HepG2 (cell line): Measurements from ENCODE around the gene SLC48A1. TPM values are rescaled to one million over a fixed set of nuclear protein-coding genes. Genes with fewer than 3 reads are reported as not detected.
A peak's percentile ranks its signal among the peaks of the same experiment; 100 is the strongest.

Experiments used
- ATAC-seq: fragments of 200-7000 bp; cut with Tn5 transposase; 3 replicates; pipeline ENCODE4 v1.9.1; 2020; ENCODE audit warnings: mild to moderate bottlenecking, moderate library complexity
- BruUV-seq: library from RNA; stranded (reverse); fragments of 400-500 nt; replicated peaks from 2 replicates; lab custom pipeline; 2021; lab: Mats Ljungman, UMichigan
- CTCF ChIA-PET: fragments of 300-600 bp; formaldehyde crosslinking; extraction: SDS; loops from one replicate; lab custom pipeline; 2021; ENCODE audit warnings: low total read pairs, inconsistent platforms, low intra/inter-chr PET ratio; lab: Yijun Ruan, JAX
- POLR2A ChIA-PET: fragments of 350-600 bp; sonication (Branson Sonifier 250); formaldehyde crosslinking; loops from one replicate; lab custom pipeline; 2020; ENCODE audit warnings: antibody characterized with exemption, inconsistent platforms; lab: Yijun Ruan, JAX
- DNase-seq: peaks from one replicate; pipeline ENCODE4 v3.0.0-alpha.2; 2015; ENCODE audit warnings: low spot score
- FAIRE-seq: peaks from 3 replicates; lab custom pipeline; 2011; peaks lifted over from hg19 to GRCh38; lab: Jason Lieb, UNC
- H2AFZ ChIP-seq: one replicate; pipeline ENCODE4 v1.6.1; 2011; ENCODE audit warnings: low read length, inconsistent platforms
- H3K27ac ChIP-seq: fragments of 300-600 bp; 3 replicates; pipeline ENCODE4 v1.8.0; 2011; ENCODE audit warnings: mixed run types, mild to moderate bottlenecking, mixed read lengths, low read length, inconsistent platforms; ENCODE audit not compliant: insufficient read depth; ENCODE audit errors: extremely low read length
- H3K27me3 ChIP-seq, 2 experiments: fragments of 200-600 bp in 1 of 2; 2 replicates in 1 of 2; 3 replicates in 1 of 2; pipeline versions ENCODE4 v1.6.0 to v1.8.0; 2011; ENCODE audit warnings: low read length in 2 of 2, mild to moderate bottlenecking in 2 of 2, moderate library complexity in 2 of 2, inconsistent platforms in 1 of 2; ENCODE audit not compliant: insufficient read depth in 2 of 2, control insufficient read depth in 1 of 2
- H3K36me3 ChIP-seq, 2 experiments: fragments of 200-600 bp in 1 of 2; replicated peaks in 1 of 2; 2 replicates in 1 of 2; 3 replicates in 1 of 2; pipeline versions ENCODE4 v1.5.1 to v1.8.0; 2011; ENCODE audit warnings: low read length in 2 of 2, inconsistent platforms in 1 of 2; ENCODE audit not compliant: insufficient read depth in 2 of 2, control insufficient read depth in 1 of 2
- H3K4me1 ChIP-seq: 2 replicates; pipeline ENCODE4 v1.5.1; 2012; ENCODE audit warnings: low read length, inconsistent platforms; ENCODE audit not compliant: insufficient read depth
- H3K4me2 ChIP-seq: 2 replicates; pipeline ENCODE4 v1.6.0; 2011; ENCODE audit warnings: low read depth, low read length, inconsistent platforms
- H3K4me3 ChIP-seq, 3 experiments: fragments of 200-600 bp in 1 of 3; sonication (generic), shearing (Covaris generic) in 1 of 3; replicated peaks in 1 of 3; 2 replicates each; pipeline ENCODE4 v1.5.1; 2011 to 2016; ENCODE audit warnings: low read length in 3 of 3, inconsistent platforms in 2 of 3, low read depth in 2 of 3, mild to moderate bottlenecking in 2 of 3, control low read depth in 1 of 3, mixed read lengths in 1 of 3; ENCODE audit not compliant: insufficient read depth in 1 of 3
- H3K79me2 ChIP-seq: one replicate; pipeline ENCODE4 v1.6.1; 2011; ENCODE audit warnings: low read length, inconsistent platforms; ENCODE audit not compliant: insufficient read depth
- H3K9ac ChIP-seq: 2 replicates; pipeline ENCODE4 v1.6.0; 2011; ENCODE audit warnings: mild to moderate bottlenecking, low read depth, low read length, inconsistent platforms; ENCODE audit not compliant: insufficient read depth
- H3K9me3 ChIP-seq: 2 replicates; pipeline ENCODE4 v1.5.1; 2012; ENCODE audit warnings: mild to moderate bottlenecking, low read length
- H4K20me1 ChIP-seq: 2 replicates; pipeline ENCODE4 v1.6.0; 2011; ENCODE audit warnings: inconsistent platforms, mild to moderate bottlenecking, low read length, moderate library complexity; ENCODE audit not compliant: insufficient read depth
- AHR ChIP-seq: IDR thresholded peaks from 2 replicates; pipeline ENCODE4 v1.6.1; 2018; ENCODE audit warnings: missing genetic modification reagents, missing compliant biosample characterization
- HDAC1 ChIP-seq: sonication (generic); formaldehyde crosslinking; IDR thresholded peaks from 2 replicates; pipeline ENCODE4 v1.5.1; 2020; ENCODE audit warnings: mild to moderate bottlenecking, missing genetic modification reagents
- HNRNPL ChIP-seq: fragments of 200-400 bp; formaldehyde crosslinking; IDR thresholded peaks from 2 replicates; pipeline ENCODE4 v1.6.1; 2017; ENCODE audit warnings: mild to moderate bottlenecking, low read depth, low read length
- KMT2A ChIP-seq: sonication (generic); formaldehyde crosslinking; IDR thresholded peaks from 2 replicates; pipeline ENCODE4 v1.4.0; 2020; ENCODE audit warnings: missing genetic modification reagents
- NFYB ChIP-seq: sonication (generic); formaldehyde crosslinking; IDR thresholded peaks from 2 replicates; pipeline ENCODE4 v1.4.0; 2020; ENCODE audit warnings: missing genetic modification reagents
- POLR2G ChIP-seq: fragments of 200-400 bp; formaldehyde crosslinking; IDR thresholded peaks from 2 replicates; pipeline ENCODE4 v1.6.1; 2018; ENCODE audit warnings: mild to moderate bottlenecking, low read depth, low read length, moderate library complexity
- RFX1 ChIP-seq: fragments of 450-650 bp; IDR thresholded peaks from 2 replicates; pipeline ENCODE4 v1.6.1; 2017
- SRSF1 ChIP-seq: fragments of 200-400 bp; formaldehyde crosslinking; optimal IDR thresholded peaks from 2 replicates; pipeline ENCODE3; 2017; ENCODE audit warnings: mild to moderate bottlenecking, low read depth, low read length, moderate library complexity
- SRSF9 ChIP-seq: fragments of 200-400 bp; formaldehyde crosslinking; IDR thresholded peaks from 2 replicates; pipeline ENCODE4 v1.6.1; 2018; ENCODE audit warnings: borderline replicate concordance, mild to moderate bottlenecking, low read depth, low read length; ENCODE audit not compliant: insufficient read depth, poor library complexity, severe bottlenecking
- ZBTB42 ChIP-seq: sonication (generic); formaldehyde crosslinking; IDR thresholded peaks from 2 replicates; pipeline ENCODE4 v1.5.0; 2020; ENCODE audit warnings: mild to moderate bottlenecking, missing genetic modification reagents
- ZFX ChIP-seq: sonication (generic); formaldehyde crosslinking; IDR thresholded peaks from 2 replicates; pipeline ENCODE4 v1.4.0; 2020; ENCODE audit warnings: mild to moderate bottlenecking, low read depth, missing genetic modification reagents, moderate library complexity
- ZNF274 ChIP-seq: sonication (generic); formaldehyde crosslinking; IDR thresholded peaks from 2 replicates; pipeline ENCODE4 v1.5.1; 2020; ENCODE audit warnings: mild to moderate bottlenecking, missing genetic modification reagents
- ZNF350 ChIP-seq: sonication (generic); formaldehyde crosslinking; IDR thresholded peaks from 2 replicates; pipeline ENCODE4 v1.4.0; 2020; ENCODE audit warnings: mild to moderate bottlenecking, low read depth, missing genetic modification reagents, borderline replicate concordance
- ZNF619 ChIP-seq: sonication (generic); formaldehyde crosslinking; IDR thresholded peaks from 2 replicates; pipeline ENCODE4 v1.4.0; 2020; ENCODE audit warnings: mild to moderate bottlenecking, missing genetic modification reagents
- ZZZ3 ChIP-seq: sonication (generic); formaldehyde crosslinking; IDR thresholded peaks from 2 replicates; pipeline ENCODE4 v1.4.0; 2020; ENCODE audit warnings: missing genetic modification reagents, mild to moderate bottlenecking, borderline replicate concordance
- WGBS: methylation state at CpG from one replicate; pipeline ENCODE4 v1.1.6; 2017; ENCODE audit warnings: low lambda C conversion rate; 5-methylcytosine and 5-hydroxymethylcytosine counted together
- in situ Hi-C: cut with HindIII; loops from 2 replicates; pipeline ENCODE4 v1.10.0; 2017; ENCODE audit warnings: low pct_unique_long_range_greater_than_20kb; ENCODE audit not compliant: extremely low pct_ligation_motif_present
- intact Hi-C: fragments of 100-400 bp; cut with micrococcal nuclease; formaldehyde crosslinking; loops from one replicate; pipeline ENCODE4 v1.10.0; 2022; ENCODE audit not compliant: unreplicated experiment
- polyA plus RNA-seq, 8 experiments: library from polyadenylated mRNA; depleted of rRNA in 3 of 8; stranded (reverse) in 7 of 8; unstranded in 1 of 8; fragments of >200 nt; fragmentation: Illumina TruSeq in 4 of 8; extraction: Trizol in 4 of 8; gene quantifications; 2 replicates each; pipeline versions ENCODE4 v1.2.1 to v1.2.3, GENCODE V29; 2011 to 2016; ENCODE audit warnings: low read depth in 4 of 8, missing spikeins in 1 of 8, mixed read lengths in 1 of 8; ENCODE audit not compliant: insufficient read depth in 1 of 8
- total RNA-seq, 5 experiments: library from RNA; depleted of rRNA; stranded (reverse); fragments of >200 nt; fragmentation: Illumina TruSeq; extraction: Trizol; gene quantifications; 2 replicates each; pipeline ENCODE4 v1.2.3, GENCODE V29; 2016; ENCODE audit warnings: low read depth in 1 of 5
- TF ChIP-seq, protein P1 (sequence below): sonication (generic); formaldehyde crosslinking; IDR thresholded peaks from 2 replicates; pipeline ENCODE4 v1.5.1; 2020; ENCODE audit warnings: missing genetic modification reagents, mild to moderate bottlenecking, borderline replicate concordance
- TF ChIP-seq, protein P2 (sequence below): sonication (generic); formaldehyde crosslinking; IDR thresholded peaks from 2 replicates; pipeline ENCODE4 v1.5.0; 2020; ENCODE audit warnings: missing genetic modification reagents, mild to moderate bottlenecking, borderline replicate concordance
- TF ChIP-seq, protein P3 (sequence below): sonication (generic); formaldehyde crosslinking; IDR thresholded peaks from 2 replicates; pipeline ENCODE4; 2020; ENCODE audit warnings: missing genetic modification reagents, mild to moderate bottlenecking, borderline replicate concordance

The SLC48A1 gene
- total and polyA plus RNA-seq, 2 of the 13 experiments (the other 11 are each of a cell fraction or from before 2014, with no cell fraction given): 2.2 to 3.7 TPM

GRCh38 chr12:47818467-47819137 lies 45.6 kb downstream of the SLC48A1 start:
- H3K27ac ChIP-seq: no peak overlapping the region
- no peak overlapping the region for H2AFZ ChIP-seq
- H3K4me1 ChIP-seq: peaks cover 50% of the 10 kb centered on the region
- no peak for DNase-seq
- H3K9me3 ChIP-seq: no peaks in the 10 kb centered on the region
- POLR2A ChIA-PET: interaction anchor here (0.6 to 2.9 kb wide), 4 partner anchors 10 to 113 kb away, joined by 3 to 8 read pairs (median 6); partner anchors contain the start of gene RPAP3
- no peak for FAIRE-seq
- H4K20me1 ChIP-seq: peaks cover 4% of the 10 kb centered on the region; the same call in 1 of the 2 replicates
- H3K36me3 ChIP-seq: no peaks in the 10 kb centered on the region
- peak overlapping the region; percentile 82 for H3K4me2 ChIP-seq
- intact Hi-C loops (no loop called here), in situ Hi-C loops (no loop called here)
- no TSS peak for BruUV-seq
- CTCF ChIA-PET: no interaction called here
- H3K9ac ChIP-seq: peak overlapping the region; percentile 65
- peaks cover 0 to 19% of the 10 kb centered on the region in 2 experiments; a peak in 3 of 5 replicates for H3K27me3 ChIP-seq
- no peaks in the 10 kb centered on the region for H3K79me2 ChIP-seq
- peak overlapping the region; percentile 69 to 86 (median 78) for H3K4me3 ChIP-seq
- peak; percentile 35 for ATAC-seq
- 26% methylated on average over 14 of the region's 23 CpGs for WGBS
- peak; percentile 68; the same call in 1 of the 2 replicates for TF ChIP-seq HNRNPL
- TF ChIP-seq AHR (CRISPR knock-in tag): 0 out of 2 replicates have a peak, but pooled peaks have one; percentile 51
- TF ChIP-seq ZFX: peak; percentile 56; the same call in 1 of the 2 replicates
- TF ChIP-seq, protein P1, sequence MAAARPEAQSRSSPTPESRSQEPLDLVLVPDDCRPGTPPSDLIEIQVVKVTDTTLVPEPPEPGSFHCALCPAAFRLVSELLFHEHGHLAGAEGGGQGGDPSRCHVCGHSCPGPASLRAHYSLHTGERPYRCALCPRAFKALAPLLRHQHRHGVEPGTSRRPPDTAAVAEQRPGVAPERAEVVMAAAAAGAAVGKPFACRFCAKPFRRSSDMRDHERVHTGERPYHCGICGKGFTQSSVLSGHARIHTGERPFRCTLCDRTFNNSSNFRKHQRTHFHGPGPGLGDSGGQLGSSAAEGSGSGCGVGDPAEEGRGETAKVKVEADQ (CRISPR knock-in tag): 0 out of 2 replicates have a peak, but pooled peaks have one; percentile 19
- TF ChIP-seq KMT2A: 0 out of 2 replicates have a peak, but pooled peaks have one; percentile 18
- 0 out of 2 replicates have a peak, but pooled peaks have one; percentile 10 for TF ChIP-seq NFYB (CRISPR knock-in tag)
- TF ChIP-seq, protein P2, sequence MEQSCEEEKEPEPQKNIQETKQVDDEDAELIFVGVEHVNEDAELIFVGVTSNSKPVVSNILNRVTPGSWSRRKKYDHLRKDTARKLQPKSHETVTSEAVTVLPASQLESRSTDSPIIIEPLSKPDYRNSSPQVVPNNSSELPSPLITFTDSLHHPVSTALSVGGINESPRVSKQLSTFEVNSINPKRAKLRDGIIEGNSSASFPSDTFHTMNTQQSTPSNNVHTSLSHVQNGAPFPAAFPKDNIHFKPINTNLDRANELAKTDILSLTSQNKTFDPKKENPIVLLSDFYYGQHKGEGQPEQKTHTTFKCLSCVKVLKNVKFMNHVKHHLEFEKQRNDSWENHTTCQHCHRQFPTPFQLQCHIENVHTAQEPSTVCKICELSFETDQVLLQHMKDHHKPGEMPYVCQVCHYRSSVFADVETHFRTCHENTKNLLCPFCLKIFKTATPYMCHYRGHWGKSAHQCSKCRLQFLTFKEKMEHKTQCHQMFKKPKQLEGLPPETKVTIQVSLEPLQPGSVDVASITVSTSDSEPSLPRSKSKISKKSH: 0 out of 2 replicates have a peak, but pooled peaks have one; percentile 19
- no peak for TF ChIP-seq ZZZ3 (CRISPR knock-in tag)
- 0 out of 2 replicates have a peak, but pooled peaks have one; percentile 12 for TF ChIP-seq ZNF274 (CRISPR knock-in tag)
- TF ChIP-seq RFX1: no peak
- TF ChIP-seq, protein P3, sequence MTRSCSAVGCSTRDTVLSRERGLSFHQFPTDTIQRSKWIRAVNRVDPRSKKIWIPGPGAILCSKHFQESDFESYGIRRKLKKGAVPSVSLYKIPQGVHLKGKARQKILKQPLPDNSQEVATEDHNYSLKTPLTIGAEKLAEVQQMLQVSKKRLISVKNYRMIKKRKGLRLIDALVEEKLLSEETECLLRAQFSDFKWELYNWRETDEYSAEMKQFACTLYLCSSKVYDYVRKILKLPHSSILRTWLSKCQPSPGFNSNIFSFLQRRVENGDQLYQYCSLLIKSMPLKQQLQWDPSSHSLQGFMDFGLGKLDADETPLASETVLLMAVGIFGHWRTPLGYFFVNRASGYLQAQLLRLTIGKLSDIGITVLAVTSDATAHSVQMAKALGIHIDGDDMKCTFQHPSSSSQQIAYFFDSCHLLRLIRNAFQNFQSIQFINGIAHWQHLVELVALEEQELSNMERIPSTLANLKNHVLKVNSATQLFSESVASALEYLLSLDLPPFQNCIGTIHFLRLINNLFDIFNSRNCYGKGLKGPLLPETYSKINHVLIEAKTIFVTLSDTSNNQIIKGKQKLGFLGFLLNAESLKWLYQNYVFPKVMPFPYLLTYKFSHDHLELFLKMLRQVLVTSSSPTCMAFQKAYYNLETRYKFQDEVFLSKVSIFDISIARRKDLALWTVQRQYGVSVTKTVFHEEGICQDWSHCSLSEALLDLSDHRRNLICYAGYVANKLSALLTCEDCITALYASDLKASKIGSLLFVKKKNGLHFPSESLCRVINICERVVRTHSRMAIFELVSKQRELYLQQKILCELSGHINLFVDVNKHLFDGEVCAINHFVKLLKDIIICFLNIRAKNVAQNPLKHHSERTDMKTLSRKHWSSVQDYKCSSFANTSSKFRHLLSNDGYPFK (CRISPR knock-in tag): no peak
- TF ChIP-seq HDAC1 (CRISPR knock-in tag): peak; percentile 49
- TF ChIP-seq SRSF1: peak; percentile 89
- TF ChIP-seq ZBTB42 (CRISPR knock-in tag): 0 out of 2 replicates have a peak, but pooled peaks have one; percentile 65
- 0 out of 2 replicates have a peak, but pooled peaks have one; percentile 48 for TF ChIP-seq ZNF619 (CRISPR knock-in tag)
- no peak for TF ChIP-seq SRSF9
- peak; percentile 64; the same call in 1 of the 2 replicates for TF ChIP-seq ZNF350 (CRISPR knock-in tag)
- TF ChIP-seq POLR2G: no peak
